Mononuclear cell (primary cell): ENCODE data around the gene MC5R. TPM values are rescaled to one million over a fixed set of nuclear protein-coding genes. Genes with fewer than 3 reads are reported as not detected.
"Not testable (repeated sequence)": the region's sequence is repeated elsewhere in the genome, so short reads cannot be mapped to it uniquely, and the experiment has no call there.

ENCODE experiments used
- H3K27me3 ChIP-seq: 2 replicates; pipeline ENCODE4 v1.6.0; 2011; ENCODE audit warnings: low read length, control low read depth; ENCODE audit not compliant: insufficient read depth
- H3K4me1 ChIP-seq: 2 replicates; pipeline ENCODE4 v1.5.1; 2011; ENCODE audit warnings: mild to moderate bottlenecking, low read length, control low read depth; ENCODE audit not compliant: insufficient read depth
- H3K4me3 ChIP-seq: 2 replicates; pipeline ENCODE4 v1.5.1; 2011; ENCODE audit warnings: mild to moderate bottlenecking, low read length, moderate library complexity
- H3K9me3 ChIP-seq: 2 replicates; pipeline ENCODE4 v1.5.1; 2011; ENCODE audit warnings: low read depth, mild to moderate bottlenecking, control low read depth, low read length
- total RNA-seq: library from RNA; depleted of rRNA; stranded (reverse); fragments of >200 nt; gene quantifications from one replicate; pipeline ENCODE4 v1.2.3, GENCODE V29; 2012

Gene MC5R
- total RNA-seq, 1 donor: not detected

DNA sequence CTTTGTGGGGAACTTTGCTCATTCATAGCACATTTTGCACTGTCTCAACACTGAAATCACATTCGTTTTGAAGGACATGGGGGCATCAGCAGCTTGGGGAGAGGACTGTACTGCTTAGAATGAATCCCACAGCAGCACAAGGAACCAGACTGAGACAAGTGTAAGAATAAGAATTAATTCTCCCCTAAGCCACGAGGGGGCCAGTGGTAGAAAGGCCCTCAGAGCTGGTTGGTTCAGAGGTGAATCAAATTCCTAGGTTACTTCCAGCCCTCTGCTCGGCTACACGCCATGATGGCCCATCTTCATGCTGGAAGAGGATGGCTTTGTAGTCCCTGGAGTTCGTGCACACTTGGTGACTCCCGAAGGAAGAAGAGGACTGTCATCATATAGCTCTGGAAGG, 12.0 kb upstream of the MC5R start:
- H3K27me3 ChIP-seq: no peaks in the 10 kb centered on the region
- H3K4me1 ChIP-seq: no peaks in the 10 kb centered on the region
- H3K9me3 ChIP-seq: no peaks in the 10 kb centered on the region
- H3K4me3 ChIP-seq: no peak overlapping the region

DNA sequence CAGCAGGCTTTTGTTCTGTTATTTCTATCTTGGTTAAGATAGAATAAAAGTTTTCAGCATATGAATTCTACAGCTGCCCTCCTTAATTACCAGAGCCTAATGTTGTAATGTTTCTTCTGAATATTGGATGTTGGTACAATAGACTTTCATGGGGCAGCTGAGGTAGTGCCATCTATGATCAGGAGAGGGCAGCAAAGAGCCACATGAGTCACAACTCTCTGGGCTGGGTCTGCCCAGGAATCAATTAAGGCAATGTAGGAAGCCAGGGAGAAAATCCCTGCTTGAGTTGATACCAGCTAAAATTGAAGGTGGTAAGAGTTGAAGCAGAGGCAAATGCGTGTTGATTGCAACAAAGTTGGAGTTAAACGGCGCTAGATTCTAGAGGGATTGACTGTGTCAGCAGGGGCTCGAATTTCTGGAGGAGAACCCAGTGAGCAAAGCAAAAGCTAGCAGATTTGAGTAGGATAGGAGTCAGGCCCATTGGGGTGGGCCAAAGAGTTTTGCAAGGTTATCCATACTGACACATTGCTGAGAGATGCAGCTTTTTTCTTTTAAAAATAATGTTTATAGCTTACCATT, 10.6 kb upstream of the MC5R start:
- Histone ChIP-seq H3K27me3 (no peaks in the 10 kb centered on the region), H3K9me3 (no peaks in the 10 kb centered on the region), H3K4me1 (no peaks in the 10 kb centered on the region), H3K4me3 (no peak overlapping the region)

DNA sequence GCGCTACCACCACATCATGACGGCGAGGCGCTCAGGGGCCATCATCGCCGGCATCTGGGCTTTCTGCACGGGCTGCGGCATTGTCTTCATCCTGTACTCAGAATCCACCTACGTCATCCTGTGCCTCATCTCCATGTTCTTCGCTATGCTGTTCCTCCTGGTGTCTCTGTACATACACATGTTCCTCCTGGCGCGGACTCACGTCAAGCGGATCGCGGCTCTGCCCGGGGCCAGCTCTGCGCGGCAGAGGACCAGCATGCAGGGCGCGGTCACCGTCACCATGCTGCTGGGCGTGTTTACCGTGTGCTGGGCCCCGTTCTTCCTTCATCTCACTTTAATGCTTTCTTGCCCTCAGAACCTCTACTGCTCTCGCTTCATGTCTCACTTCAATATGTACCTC, 2.3 kb downstream of the MC5R start:
- Histone ChIP-seq H3K9me3 (no peaks in the 10 kb centered on the region), H3K4me1 (peaks cover 8% of the 10 kb centered on the region), H3K4me3 (no peak overlapping the region), H3K27me3 (peaks cover 15% of the 10 kb centered on the region)

DNA sequence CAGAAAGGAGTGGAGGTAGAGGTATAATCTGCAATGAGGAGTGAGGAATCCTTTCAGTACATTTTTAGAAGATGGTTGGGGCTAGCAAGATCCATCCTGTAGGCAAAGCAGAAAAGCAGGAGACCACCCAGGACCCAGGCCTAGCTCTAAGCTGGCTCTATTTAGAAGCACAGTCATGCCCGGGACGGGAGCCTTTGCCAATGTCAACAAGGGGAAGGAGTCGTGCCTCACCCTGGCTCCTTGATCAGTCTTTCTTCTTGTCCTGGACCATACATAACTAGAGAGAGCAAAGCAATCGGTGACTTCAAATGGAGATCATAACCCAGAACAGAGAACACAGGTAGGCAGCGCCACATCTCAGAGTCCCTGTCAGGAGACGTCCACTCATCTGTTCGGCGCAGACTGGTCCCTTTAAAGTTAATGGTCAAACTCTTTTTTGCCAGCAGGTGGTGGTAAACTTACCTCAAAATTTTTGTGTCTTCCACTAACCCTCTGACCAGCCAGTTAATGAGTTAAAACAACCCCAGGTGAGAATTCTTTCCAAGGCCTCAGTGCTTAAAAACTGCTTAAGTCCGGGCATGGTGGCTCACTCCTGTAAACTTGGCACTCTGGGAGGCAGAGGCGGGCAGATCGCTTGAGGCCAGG, 8.0 kb downstream of the MC5R start:
- H3K27me3 ChIP-seq: peaks cover 2% of the 10 kb centered on the region

DNA sequence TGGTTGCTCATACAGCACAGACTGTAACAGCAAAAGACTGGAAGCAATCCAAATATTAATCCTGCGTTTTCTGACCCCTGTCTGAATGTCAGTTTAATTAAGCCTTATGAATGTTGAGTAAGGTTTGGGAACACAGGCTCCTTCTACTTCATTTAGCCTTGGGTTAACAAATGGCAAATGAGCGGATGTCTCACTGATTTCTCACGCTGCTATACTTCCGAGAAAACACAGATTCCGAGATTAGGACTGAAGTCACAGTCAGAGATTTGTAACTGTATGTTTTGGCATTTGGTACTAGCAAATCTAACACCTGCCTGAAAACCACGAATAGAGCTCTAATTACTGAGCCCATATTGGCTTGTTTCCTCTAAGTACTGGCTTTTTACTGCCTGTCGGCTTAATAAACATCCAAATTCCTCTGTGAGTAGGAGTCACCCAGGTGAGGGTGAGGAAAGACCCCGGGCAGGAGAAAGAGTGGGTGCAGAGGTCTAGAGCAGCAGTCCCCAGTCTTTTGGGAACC, 10.6 kb downstream of the MC5R start:
- Histone ChIP-seq H3K27me3 (peaks cover 2% of the 10 kb centered on the region), H3K9me3 (no peaks in the 10 kb centered on the region), H3K4me3 (no peak overlapping the region), H3K4me1 (no peaks in the 10 kb centered on the region)

More for the DNA sequence above, 8.0 kb downstream of the MC5R start:
- H3K9me3 ChIP-seq: no peaks in the 10 kb centered on the region
- H3K4me3 ChIP-seq: no peak overlapping the region
- H3K4me1 ChIP-seq: no peaks in the 10 kb centered on the region

DNA sequence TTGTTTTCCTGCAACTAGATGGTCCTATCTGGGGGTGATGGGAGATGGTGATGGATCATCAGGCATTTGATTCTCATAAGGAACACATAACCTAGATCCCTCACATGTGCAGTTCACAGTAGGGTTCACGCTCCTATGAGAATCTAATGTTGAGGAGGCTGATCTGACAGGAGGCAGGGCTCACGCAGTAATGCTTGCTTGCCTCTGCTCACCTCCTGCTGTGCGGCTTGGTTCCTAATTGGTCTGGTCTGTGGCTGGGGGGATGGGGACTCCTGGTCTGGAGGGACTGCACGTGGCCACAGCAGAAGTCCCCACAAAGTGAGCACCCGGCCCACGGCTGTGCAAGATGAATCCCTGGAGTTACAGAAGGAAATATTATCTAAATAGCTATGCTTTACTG, 11.3 kb downstream of the MC5R start:
- Histone ChIP-seq H3K9me3 (no peaks in the 10 kb centered on the region), H3K4me3 (no peak overlapping the region), H3K27me3 (peaks cover 2% of the 10 kb centered on the region), H3K4me1 (no peaks in the 10 kb centered on the region)

DNA sequence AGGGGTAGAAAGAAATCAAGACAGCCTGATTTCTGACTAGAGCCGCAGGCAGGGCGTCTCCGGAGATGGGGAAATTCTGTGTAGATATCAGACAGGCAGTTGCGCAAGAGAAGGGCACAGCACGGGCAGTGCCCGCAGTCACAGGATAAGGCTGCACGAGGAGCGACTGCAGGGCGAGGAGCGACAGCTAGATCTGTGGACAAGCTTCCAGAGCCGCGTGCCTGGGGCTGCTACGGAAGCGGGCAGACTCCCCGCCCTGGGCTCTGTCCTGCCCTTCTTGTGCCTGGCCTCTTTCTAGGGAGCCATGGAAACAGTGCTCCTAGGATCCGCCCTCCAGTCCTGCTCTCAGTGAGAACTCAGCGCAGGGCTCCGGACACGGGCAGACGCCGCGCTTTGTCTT, 12.6 kb downstream of the MC5R start:
- Histone ChIP-seq H3K9me3 (no peaks in the 10 kb centered on the region), H3K4me1 (no peaks in the 10 kb centered on the region), H3K27me3 (peaks cover 2% of the 10 kb centered on the region), H3K4me3 (no peak overlapping the region)

DNA sequence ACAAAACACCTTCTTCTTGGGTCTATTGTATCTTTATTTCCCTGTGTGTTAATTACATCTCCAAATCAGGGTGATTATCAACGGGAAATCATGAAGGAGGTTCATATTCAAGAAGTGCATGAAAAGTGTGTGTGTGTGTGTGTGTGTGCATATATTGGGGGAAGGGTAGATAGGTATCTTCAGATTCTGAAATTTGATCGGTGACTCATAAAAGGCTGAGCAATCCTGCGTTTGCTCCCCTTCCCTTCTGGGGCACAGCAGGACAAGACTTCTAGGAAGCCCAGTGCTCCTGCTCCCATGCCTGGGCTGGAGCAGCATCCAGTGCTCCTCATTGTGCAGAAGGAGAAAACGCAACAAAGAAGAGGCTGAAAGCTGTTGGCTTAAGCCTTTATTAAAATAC, 25.8 kb downstream of the MC5R start:
- H3K27me3 ChIP-seq: no peaks in the 10 kb centered on the region
- no peak overlapping the region for H3K4me3 ChIP-seq
- H3K4me1 ChIP-seq: no peaks in the 10 kb centered on the region
- peaks cover 5% of the 10 kb centered on the region for H3K9me3 ChIP-seq

DNA sequence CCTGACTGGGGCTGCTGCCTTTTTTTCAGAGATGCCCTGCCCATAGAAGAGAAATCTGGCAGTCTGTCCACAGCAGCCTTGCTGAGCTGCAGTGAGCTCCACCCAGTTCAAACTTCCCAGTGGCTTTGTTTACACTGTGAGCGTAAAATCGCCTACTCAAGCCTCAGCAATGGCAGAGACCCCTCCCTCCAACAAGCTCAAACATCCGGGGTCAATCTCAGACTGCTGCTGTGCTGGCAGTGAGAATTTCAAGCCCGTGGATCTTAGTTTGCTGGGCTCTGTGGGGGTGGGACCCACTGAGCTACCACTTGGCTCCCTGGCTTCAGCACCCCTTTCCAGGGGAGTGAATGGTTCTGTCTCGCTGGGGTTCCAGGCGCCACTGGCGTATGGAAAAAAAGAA, 38.9 kb downstream of the MC5R start:
- H3K9me3 ChIP-seq, H3K27me3 ChIP-seq, H3K4me1 ChIP-seq, H3K4me3 ChIP-seq: not testable (repeated sequence)

DNA sequence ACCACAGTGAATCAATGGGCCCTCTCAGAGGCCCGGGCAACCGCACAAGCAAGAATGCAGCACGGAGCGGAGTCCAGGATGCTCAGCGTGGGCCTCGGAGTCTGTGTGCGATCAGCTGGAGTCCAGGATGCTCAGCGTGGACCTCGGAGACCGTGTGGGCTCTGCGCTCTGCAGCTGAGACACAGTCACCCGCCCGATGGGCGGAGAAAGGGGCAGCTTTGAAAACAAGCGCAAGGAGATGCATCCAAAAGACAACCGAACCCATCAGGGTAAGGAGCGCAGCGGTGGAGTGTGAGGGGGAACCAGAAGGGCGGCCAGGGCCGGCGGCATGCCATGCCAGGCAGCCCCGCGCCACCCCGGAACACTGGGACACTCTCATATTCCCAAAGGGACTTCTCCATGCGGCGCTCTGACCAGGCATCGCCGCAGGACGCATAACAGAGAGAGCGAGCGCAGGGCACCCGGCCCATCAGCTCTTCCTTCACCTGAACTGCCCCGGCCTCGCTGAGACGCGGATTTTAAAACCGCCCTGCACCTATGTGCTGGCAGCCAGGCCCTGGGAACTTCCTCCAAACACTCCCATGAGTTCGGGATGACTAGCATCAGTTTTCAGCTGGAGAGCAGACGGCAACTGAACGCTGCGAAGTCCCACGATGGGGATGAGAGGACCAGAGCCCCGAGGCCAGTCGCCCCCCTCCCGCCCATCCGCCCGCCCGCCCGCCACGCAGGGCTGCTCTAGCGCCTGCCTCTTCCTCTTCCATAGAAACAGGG, 44.7 kb downstream of the MC5R start:
- Histone ChIP-seq H3K9me3 (no peaks in the 10 kb centered on the region), H3K4me1 (no peaks in the 10 kb centered on the region), H3K4me3 (no peak overlapping the region), H3K27me3 (peaks cover 22% of the 10 kb centered on the region)

DNA sequence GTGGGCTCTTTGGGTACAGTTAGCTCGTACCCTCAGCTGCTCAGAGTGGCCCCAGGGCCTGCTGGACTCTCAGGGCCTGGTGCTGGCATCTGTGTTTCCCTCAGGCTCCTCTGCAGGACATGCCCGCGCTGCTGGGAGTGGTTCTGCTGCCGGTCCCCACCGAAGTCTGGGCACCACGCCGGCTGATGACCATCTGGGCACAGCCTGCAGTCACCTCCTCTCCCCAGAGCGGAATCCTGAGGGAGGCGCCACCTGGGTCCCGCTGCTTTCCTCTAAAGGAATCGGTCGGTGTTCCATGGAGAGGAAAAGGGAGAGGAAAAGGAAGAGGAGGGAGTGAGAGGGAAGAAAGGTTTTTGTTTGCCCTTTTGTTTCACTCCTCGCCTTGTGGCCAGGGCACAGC, 47.8 kb downstream of the MC5R start:
- Histone ChIP-seq H3K27me3 (peaks cover 22% of the 10 kb centered on the region), H3K4me1 (no peaks in the 10 kb centered on the region), H3K9me3 (no peaks in the 10 kb centered on the region), H3K4me3 (no peak overlapping the region)

DNA sequence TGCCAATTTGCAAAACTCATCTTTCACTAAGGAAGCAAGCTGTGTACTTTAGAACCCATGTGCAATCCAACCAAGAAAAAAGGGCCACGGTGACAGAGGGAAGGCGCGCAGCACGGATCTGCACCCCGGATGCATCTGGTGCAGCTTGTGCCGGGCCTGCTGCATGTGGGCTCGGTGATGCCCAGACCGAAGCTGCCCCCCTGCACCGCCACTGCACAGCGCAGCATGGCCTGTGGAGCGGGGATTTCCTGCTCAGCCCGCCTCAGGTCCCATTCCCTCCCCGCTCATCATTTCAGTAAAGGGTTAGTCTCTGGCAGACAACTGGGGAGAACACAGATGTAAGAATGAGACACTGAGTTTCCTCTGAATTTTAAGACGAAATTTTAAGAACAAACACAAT, 48.4 kb downstream of the MC5R start:
- H3K4me1 ChIP-seq: no peaks in the 10 kb centered on the region
- H3K27me3 ChIP-seq: peaks cover 22% of the 10 kb centered on the region
- H3K4me3 ChIP-seq: no peak overlapping the region
- H3K9me3 ChIP-seq: no peaks in the 10 kb centered on the region

DNA sequence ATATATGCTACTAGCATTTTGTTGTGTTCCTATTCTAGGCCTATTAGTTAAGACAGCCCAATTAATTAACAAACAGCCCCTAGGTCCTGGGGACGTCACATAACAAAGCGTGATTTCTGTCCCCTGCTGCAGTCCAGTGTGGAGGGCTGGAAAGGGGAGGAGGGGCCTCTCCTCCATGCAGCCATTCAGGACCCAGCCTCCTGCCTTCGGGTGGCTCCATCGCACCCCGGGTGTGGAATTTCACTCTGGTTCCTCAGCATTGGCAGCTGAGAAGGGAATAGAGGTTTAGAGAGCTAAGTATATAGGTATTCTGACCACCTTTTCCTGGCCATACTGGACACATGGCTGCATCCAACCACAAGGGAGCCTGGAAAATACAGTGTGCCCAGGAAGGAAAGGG, 49.0 kb downstream of the MC5R start:
- Histone ChIP-seq H3K4me3 (no peak overlapping the region), H3K9me3 (no peaks in the 10 kb centered on the region), H3K27me3 (peaks cover 18% of the 10 kb centered on the region), H3K4me1 (no peaks in the 10 kb centered on the region)

DNA sequence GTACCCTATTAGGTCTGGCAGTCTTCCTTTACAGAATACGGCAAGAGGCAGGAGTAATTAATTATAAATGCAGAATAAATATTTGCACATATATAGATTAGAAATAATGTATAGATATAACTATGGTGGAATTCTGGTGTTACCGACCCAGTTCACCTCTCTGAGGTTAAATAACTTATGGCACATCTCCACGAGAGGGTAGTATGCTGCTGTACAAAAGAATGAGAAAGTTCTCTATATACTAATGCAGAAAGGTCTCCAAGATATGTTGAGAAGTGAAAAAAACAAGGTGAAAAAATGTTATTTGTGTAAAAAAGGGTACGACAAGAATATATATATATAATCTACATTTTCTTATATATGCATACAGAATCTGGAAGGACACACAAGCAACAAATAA, 50.6 kb downstream of the MC5R start:
- Histone ChIP-seq H3K4me1 (no peaks in the 10 kb centered on the region), H3K4me3 (no peak overlapping the region), H3K9me3 (no peaks in the 10 kb centered on the region), H3K27me3 (peaks cover 8% of the 10 kb centered on the region)
